ENCODE results near the gene LRCH1. TPM values are rescaled to one million over a fixed set of nuclear protein-coding genes. Genes with fewer than 3 reads are reported as not detected.

The LRCH1 gene
- total and polyA plus RNA-seq, 2 experiments from 2014 or later: 3.9 to 9.2 TPM

DNA sequence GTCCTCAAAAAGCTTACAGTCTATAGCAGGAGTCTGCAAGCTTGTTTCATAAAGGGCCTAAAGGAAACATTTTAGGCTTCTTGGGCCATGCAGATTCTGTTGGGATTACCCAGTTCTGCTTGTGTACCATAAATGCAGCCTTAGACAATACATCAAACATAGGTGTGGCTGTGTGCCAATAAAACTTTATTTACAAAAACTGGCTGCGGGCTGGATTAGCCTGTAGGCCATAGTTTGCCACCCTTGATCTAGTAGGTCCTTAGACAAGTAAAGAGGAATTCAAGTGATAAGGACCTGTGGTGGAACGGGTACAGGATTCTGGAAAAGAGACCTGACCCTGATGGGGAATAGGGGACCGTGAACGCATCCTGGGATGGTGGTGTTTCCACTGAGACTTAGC is 192.1 kb downstream of the LRCH1 start (continued):
- TF ChIP-seq, protein P1, sequence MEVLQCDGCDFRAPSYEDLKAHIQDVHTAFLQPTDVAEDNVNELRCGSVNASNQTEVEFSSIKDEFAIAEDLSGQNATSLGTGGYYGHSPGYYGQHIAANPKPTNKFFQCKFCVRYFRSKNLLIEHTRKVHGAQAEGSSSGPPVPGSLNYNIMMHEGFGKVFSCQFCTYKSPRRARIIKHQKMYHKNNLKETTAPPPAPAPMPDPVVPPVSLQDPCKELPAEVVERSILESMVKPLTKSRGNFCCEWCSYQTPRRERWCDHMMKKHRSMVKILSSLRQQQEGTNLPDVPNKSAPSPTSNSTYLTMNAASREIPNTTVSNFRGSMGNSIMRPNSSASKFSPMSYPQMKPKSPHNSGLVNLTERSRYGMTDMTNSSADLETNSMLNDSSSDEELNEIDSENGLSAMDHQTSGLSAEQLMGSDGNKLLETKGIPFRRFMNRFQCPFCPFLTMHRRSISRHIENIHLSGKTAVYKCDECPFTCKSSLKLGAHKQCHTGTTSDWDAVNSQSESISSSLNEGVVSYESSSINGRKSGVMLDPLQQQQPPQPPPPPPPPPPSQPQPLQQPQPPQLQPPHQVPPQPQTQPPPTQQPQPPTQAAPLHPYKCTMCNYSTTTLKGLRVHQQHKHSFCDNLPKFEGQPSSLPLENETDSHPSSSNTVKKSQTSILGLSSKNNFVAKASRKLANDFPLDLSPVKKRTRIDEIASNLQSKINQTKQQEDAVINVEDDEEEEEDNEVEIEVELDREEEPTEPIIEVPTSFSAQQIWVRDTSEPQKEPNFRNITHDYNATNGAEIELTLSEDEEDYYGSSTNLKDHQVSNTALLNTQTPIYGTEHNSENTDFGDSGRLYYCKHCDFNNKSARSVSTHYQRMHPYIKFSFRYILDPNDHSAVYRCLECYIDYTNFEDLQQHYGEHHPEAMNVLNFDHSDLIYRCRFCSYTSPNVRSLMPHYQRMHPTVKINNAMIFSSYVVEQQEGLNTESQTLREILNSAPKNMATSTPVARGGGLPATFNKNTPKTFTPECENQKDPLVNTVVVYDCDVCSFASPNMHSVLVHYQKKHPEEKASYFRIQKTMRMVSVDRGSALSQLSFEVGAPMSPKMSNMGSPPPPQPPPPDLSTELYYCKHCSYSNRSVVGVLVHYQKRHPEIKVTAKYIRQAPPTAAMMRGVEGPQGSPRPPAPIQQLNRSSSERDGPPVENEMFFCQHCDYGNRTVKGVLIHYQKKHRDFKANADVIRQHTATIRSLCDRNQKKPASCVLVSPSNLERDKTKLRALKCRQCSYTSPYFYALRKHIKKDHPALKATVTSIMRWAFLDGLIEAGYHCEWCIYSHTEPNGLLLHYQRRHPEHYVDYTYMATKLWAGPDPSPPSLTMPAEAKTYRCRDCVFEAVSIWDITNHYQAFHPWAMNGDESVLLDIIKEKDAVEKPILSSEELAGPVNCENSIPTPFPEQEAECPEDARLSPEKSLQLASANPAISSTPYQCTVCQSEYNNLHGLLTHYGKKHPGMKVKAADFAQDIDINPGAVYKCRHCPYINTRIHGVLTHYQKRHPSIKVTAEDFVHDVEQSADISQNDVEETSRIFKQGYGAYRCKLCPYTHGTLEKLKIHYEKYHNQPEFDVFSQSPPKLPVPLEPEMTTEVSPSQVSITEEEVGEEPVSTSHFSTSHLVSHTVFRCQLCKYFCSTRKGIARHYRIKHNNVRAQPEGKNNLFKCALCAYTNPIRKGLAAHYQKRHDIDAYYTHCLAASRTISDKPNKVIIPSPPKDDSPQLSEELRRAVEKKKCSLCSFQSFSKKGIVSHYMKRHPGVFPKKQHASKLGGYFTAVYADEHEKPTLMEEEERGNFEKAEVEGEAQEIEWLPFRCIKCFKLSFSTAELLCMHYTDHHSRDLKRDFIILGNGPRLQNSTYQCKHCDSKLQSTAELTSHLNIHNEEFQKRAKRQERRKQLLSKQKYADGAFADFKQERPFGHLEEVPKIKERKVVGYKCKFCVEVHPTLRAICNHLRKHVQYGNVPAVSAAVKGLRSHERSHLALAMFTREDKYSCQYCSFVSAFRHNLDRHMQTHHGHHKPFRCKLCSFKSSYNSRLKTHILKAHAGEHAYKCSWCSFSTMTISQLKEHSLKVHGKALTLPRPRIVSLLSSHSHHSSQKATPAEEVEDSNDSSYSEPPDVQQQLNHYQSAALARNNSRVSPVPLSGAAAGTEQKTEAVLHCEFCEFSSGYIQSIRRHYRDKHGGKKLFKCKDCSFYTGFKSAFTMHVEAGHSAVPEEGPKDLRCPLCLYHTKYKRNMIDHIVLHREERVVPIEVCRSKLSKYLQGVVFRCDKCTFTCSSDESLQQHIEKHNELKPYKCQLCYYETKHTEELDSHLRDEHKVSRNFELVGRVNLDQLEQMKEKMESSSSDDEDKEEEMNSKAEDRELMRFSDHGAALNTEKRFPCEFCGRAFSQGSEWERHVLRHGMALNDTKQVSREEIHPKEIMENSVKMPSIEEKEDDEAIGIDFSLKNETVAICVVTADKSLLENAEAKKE (CRISPR knock-in tag; IDR thresholded peaks at IDR 0.05): no peak
- no peak for TF ChIP-seq ZNF331 (CRISPR knock-in tag; IDR thresholded peaks at IDR 0.05; ENCODE audit: low read depth)
- TF ChIP-seq, protein P2, sequence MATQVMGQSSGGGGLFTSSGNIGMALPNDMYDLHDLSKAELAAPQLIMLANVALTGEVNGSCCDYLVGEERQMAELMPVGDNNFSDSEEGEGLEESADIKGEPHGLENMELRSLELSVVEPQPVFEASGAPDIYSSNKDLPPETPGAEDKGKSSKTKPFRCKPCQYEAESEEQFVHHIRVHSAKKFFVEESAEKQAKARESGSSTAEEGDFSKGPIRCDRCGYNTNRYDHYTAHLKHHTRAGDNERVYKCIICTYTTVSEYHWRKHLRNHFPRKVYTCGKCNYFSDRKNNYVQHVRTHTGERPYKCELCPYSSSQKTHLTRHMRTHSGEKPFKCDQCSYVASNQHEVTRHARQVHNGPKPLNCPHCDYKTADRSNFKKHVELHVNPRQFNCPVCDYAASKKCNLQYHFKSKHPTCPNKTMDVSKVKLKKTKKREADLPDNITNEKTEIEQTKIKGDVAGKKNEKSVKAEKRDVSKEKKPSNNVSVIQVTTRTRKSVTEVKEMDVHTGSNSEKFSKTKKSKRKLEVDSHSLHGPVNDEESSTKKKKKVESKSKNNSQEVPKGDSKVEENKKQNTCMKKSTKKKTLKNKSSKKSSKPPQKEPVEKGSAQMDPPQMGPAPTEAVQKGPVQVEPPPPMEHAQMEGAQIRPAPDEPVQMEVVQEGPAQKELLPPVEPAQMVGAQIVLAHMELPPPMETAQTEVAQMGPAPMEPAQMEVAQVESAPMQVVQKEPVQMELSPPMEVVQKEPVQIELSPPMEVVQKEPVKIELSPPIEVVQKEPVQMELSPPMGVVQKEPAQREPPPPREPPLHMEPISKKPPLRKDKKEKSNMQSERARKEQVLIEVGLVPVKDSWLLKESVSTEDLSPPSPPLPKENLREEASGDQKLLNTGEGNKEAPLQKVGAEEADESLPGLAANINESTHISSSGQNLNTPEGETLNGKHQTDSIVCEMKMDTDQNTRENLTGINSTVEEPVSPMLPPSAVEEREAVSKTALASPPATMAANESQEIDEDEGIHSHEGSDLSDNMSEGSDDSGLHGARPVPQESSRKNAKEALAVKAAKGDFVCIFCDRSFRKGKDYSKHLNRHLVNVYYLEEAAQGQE (IDR thresholded peaks at IDR 0.05; ENCODE audit: unreplicated experiment): no peak
- TF ChIP-seq, protein P3, sequence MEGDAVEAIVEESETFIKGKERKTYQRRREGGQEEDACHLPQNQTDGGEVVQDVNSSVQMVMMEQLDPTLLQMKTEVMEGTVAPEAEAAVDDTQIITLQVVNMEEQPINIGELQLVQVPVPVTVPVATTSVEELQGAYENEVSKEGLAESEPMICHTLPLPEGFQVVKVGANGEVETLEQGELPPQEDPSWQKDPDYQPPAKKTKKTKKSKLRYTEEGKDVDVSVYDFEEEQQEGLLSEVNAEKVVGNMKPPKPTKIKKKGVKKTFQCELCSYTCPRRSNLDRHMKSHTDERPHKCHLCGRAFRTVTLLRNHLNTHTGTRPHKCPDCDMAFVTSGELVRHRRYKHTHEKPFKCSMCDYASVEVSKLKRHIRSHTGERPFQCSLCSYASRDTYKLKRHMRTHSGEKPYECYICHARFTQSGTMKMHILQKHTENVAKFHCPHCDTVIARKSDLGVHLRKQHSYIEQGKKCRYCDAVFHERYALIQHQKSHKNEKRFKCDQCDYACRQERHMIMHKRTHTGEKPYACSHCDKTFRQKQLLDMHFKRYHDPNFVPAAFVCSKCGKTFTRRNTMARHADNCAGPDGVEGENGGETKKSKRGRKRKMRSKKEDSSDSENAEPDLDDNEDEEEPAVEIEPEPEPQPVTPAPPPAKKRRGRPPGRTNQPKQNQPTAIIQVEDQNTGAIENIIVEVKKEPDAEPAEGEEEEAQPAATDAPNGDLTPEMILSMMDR (conservative IDR thresholded peaks at IDR 0.05; ENCODE audit: low read depth in 2 of 2): no peak
- TF ChIP-seq, protein P4, sequence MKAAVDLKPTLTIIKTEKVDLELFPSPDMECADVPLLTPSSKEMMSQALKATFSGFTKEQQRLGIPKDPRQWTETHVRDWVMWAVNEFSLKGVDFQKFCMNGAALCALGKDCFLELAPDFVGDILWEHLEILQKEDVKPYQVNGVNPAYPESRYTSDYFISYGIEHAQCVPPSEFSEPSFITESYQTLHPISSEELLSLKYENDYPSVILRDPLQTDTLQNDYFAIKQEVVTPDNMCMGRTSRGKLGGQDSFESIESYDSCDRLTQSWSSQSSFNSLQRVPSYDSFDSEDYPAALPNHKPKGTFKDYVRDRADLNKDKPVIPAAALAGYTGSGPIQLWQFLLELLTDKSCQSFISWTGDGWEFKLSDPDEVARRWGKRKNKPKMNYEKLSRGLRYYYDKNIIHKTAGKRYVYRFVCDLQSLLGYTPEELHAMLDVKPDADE (IDR thresholded peaks at IDR 0.05): no peak
